ENCODE measurements around the gene ZCCHC10. TPM values are rescaled to one million over a fixed set of nuclear protein-coding genes. Genes with fewer than 3 reads are reported as not detected.

ZCCHC10 gene
- total and polyA plus RNA-seq, 3 donors from 2014 or later: 29.1 to 45.4 (median 35.7) TPM

Small RNAs within 50 kb of the gene (small RNA-seq; reads per million reads assigned to genes)
- 0 reads per million in 2 donors for gene AC113410.1
- gene AC113410.3: 0 reads per million in 2 donors
- 0 reads per million in 2 donors for gene ATP6V0E1P1
- gene RF00019: 0 reads per million in 2 donors

Other genes starting within 250 kb of the ZCCHC10 start
- 10 to 100 TPM; 12.4 to 13.9 TPM for gene SEPTIN8, start 249.3 kb downstream of the ZCCHC10 start, total RNA-seq
- gene SEPTIN8, start 249.3 kb downstream of the ZCCHC10 start, polyA plus RNA-seq (ENCODE audit: insufficient read depth, low read depth, low replicate concordance): 16.4 TPM
- gene SOWAHA, start 213.2 kb downstream of the ZCCHC10 start, total RNA-seq: 1 to 10 TPM; 1.2 to 1.3 TPM
- 0.46 TPM for gene SOWAHA, start 213.2 kb downstream of the ZCCHC10 start, polyA plus RNA-seq (ENCODE audit: insufficient read depth, low read depth, low replicate concordance)
- gene SHROOM1, start 195.9 kb downstream of the ZCCHC10 start, total RNA-seq: 1 to 10 TPM; 9.0 to 9.6 TPM
- 2.1 TPM for gene SHROOM1, start 195.9 kb downstream of the ZCCHC10 start, polyA plus RNA-seq (ENCODE audit: insufficient read depth, low read depth, low replicate concordance)
- 10 to 100 TPM in 1 of 2 donors, 1 to 10 TPM in 1; 5.7 to 13.5 TPM for gene GDF9, start 160.1 kb downstream of the ZCCHC10 start, total RNA-seq
- 14.2 TPM for gene GDF9, start 160.1 kb downstream of the ZCCHC10 start, polyA plus RNA-seq (ENCODE audit: insufficient read depth, low read depth, low replicate concordance)
- gene UQCRQ, start 159.9 kb downstream of the ZCCHC10 start, total RNA-seq: 100 to 1,000 TPM; 154 to 171 TPM
- gene UQCRQ, start 159.9 kb downstream of the ZCCHC10 start, polyA plus RNA-seq (ENCODE audit: insufficient read depth, low read depth, low replicate concordance): 167 TPM
- 1 to 10 TPM; 1.8 to 4.1 TPM for gene LEAP2, start 152.9 kb downstream of the ZCCHC10 start, total RNA-seq
- gene LEAP2, start 152.9 kb downstream of the ZCCHC10 start, polyA plus RNA-seq (ENCODE audit: insufficient read depth, low read depth, low replicate concordance): 3.6 TPM
- gene AFF4, start 62.9 kb downstream of the ZCCHC10 start, total RNA-seq: 100 to 1,000 TPM; 112 TPM
- gene AFF4, start 62.9 kb downstream of the ZCCHC10 start, polyA plus RNA-seq (ENCODE audit: insufficient read depth, low read depth, low replicate concordance): 57.2 TPM
- 100 to 1,000 TPM; 107 to 108 TPM for gene HSPA4, start 25.5 kb upstream of the ZCCHC10 start, total RNA-seq
- gene HSPA4, start 25.5 kb upstream of the ZCCHC10 start, polyA plus RNA-seq (ENCODE audit: insufficient read depth, low read depth, low replicate concordance): 143 TPM

Data from testis (tissue), 3 donors.